Bronchial epithelial cell (primary cell): ENCODE data around the gene DNAH14. TPM values are rescaled to one million over a fixed set of nuclear protein-coding genes. Genes with fewer than 3 reads are reported as not detected.

ENCODE experiments used
- DNase-seq: peaks from one replicate; pipeline ENCODE4 v3.0.0-alpha.2; 2010; ENCODE audit warnings: low read depth
- FAIRE-seq: peaks from 2 replicates; lab custom pipeline; 2011; peaks lifted over from hg19 to GRCh38; lab: Jason Lieb, UNC
- H3K27me3 ChIP-seq: 2 replicates; pipeline ENCODE4 v1.5.1; 2011; ENCODE audit warnings: low read length; ENCODE audit not compliant: control insufficient read depth, insufficient read depth
- H3K36me3 ChIP-seq: 2 replicates; pipeline ENCODE4 v1.5.1; 2011; ENCODE audit warnings: low read length; ENCODE audit not compliant: control insufficient read depth, insufficient read depth
- H3K4me3 ChIP-seq: 2 replicates; pipeline ENCODE4 v1.5.1; 2011; ENCODE audit warnings: mild to moderate bottlenecking, low read depth, low read length, control low read depth
- total RNA-seq: library from RNA; depleted of rRNA; stranded (reverse); fragments of >200 nt; gene quantifications from 2 replicates; pipeline ENCODE4 v1.2.1, GENCODE V29; 2014
- TF ChIP-seq, protein P1 (sequence below): IDR thresholded peaks from 2 replicates; pipeline ENCODE4 v1.5.1; 2011; ENCODE audit warnings: mild to moderate bottlenecking, moderate library complexity, low read length, control low read depth, inconsistent platforms; ENCODE audit not compliant: insufficient read depth, severe bottlenecking

The DNAH14 gene
- total RNA-seq, 1 donor from 2014 or later, result 10.5 TPM

- H3K36me3 ChIP-seq, result no peaks in the 10 kb centered on the region
- H3K27me3 ChIP-seq, result no peaks in the 10 kb centered on the region
- TF ChIP-seq, protein P1, sequence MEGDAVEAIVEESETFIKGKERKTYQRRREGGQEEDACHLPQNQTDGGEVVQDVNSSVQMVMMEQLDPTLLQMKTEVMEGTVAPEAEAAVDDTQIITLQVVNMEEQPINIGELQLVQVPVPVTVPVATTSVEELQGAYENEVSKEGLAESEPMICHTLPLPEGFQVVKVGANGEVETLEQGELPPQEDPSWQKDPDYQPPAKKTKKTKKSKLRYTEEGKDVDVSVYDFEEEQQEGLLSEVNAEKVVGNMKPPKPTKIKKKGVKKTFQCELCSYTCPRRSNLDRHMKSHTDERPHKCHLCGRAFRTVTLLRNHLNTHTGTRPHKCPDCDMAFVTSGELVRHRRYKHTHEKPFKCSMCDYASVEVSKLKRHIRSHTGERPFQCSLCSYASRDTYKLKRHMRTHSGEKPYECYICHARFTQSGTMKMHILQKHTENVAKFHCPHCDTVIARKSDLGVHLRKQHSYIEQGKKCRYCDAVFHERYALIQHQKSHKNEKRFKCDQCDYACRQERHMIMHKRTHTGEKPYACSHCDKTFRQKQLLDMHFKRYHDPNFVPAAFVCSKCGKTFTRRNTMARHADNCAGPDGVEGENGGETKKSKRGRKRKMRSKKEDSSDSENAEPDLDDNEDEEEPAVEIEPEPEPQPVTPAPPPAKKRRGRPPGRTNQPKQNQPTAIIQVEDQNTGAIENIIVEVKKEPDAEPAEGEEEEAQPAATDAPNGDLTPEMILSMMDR, result no peak
- no peak for FAIRE-seq
- no peak for DNase-seq
- peak overlapping the region; percentile 90 for H3K4me3 ChIP-seq
Observed at GRCh38 chr1:225428881-225429455, 499.5 kb downstream of the DNAH14 start.

DNA sequence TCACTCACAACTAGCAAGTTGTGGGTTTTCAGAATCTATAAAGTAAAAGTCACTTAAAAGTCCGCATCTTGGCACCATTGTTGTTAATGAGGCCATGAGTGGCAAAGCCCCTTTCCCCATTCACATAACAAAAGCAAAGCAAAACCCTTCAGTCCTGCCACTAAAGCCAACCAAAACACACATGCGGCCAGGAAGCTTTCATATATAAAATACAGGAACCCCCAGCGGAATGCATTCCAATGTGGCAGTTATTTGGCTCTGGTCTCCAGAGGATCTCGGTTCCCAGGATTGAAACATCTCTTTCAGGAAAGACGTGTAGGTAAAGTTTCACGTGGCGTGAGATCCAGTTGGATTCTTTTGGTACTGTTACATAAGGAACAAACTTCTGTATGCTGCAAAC lies 500.8 kb downstream of the DNAH14 start:
- TF ChIP-seq, protein P1, result no peak
- Histone ChIP-seq H3K27me3 (no peaks in the 10 kb centered on the region), H3K4me3 (no peak overlapping the region), H3K36me3 (no peaks in the 10 kb centered on the region)
- FAIRE-seq (no peak), DNase-seq (no peak)

- TF ChIP-seq, protein P1, result no peak
- FAIRE-seq, result no peak
Observed at GRCh38 chr1:225431081-225431863, 501.8 kb downstream of the DNAH14 start.

DNA sequence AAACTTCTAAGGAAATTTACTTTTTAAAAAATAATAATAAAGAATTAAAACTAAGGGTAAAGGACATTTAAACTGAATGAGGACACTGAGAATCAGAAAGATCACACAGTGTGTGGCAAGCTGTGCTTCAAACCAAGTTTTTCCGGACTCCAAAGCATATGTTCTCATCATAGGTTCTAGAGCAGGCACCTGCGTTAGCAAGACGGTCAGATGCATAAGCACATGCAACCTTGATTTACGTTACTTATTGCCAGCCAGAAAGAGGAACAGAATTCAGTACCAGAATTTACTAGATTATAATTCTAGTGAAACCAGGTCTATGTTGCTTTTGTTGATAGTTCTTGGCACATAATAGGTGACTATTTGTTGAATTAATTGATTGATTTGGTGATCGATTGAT lies 504.6 kb downstream of the DNAH14 start:
- DNase-seq (no peak), FAIRE-seq (no peak)
- TF ChIP-seq, protein P1, result no peak
- Histone ChIP-seq H3K36me3 (no peaks in the 10 kb centered on the region), H3K4me3 (no peak overlapping the region), H3K27me3 (peaks cover 2% of the 10 kb centered on the region)

More at GRCh38 chr1:225431081-225431863, 501.8 kb downstream of the DNAH14 start:
- Histone ChIP-seq H3K27me3 (no peaks in the 10 kb centered on the region), H3K4me3 (no peak overlapping the region), H3K36me3 (no peaks in the 10 kb centered on the region)
- no peak for DNase-seq

GRCh38 chr1:225435076-225435475 lies 505.6 kb downstream of the DNAH14 start:
- Histone ChIP-seq H3K4me3 (no peak overlapping the region), H3K27me3 (peaks cover 2% of the 10 kb centered on the region), H3K36me3 (no peaks in the 10 kb centered on the region)
- no peak for FAIRE-seq
- no peak for DNase-seq
- TF ChIP-seq, protein P1, result no peak
